BLaER1 treated with 17β-estradiol and CSF1 and Interleukin-3, amounts not matched to agents 10 nM and 100 nM (cell line): ENCODE measurements around the gene ANKRD11.

Experiments
- H3K27ac ChIP-seq, 11 experiments: shearing (Covaris generic); formaldehyde crosslinking; 2 replicates each; pipeline ENCODE4 v1.8.1; 2022
- H3K27me3 ChIP-seq, 11 experiments: shearing (Covaris generic); formaldehyde crosslinking; 2 replicates each; pipeline ENCODE4 v1.8.1; 2022
- H3K36me3 ChIP-seq, 11 experiments: shearing (Covaris generic); formaldehyde crosslinking; 2 replicates each; pipeline ENCODE4 v1.8.1; 2022
- H3K4me1 ChIP-seq, 10 experiments: shearing (Covaris generic); formaldehyde crosslinking; 2 replicates each; pipeline ENCODE4 v1.8.1; 2022
- H3K4me2 ChIP-seq, 11 experiments: shearing (Covaris generic); formaldehyde crosslinking; 2 replicates each; pipeline ENCODE4 v1.8.1; 2022
- H3K4me3 ChIP-seq, 10 experiments: shearing (Covaris generic); formaldehyde crosslinking; 2 replicates each; pipeline ENCODE4 v1.8.1; 2022
- H3K9ac ChIP-seq, 11 experiments: shearing (Covaris generic); formaldehyde crosslinking; 2 replicates each; pipeline ENCODE4 v1.8.1; 2022
- H3K9me3 ChIP-seq, 11 experiments: shearing (Covaris generic); formaldehyde crosslinking; replicated peaks in 1 of 11; 2 replicates each; pipeline ENCODE4 v1.8.1; 2022
- H4K20me1 ChIP-seq, 11 experiments: shearing (Covaris generic); formaldehyde crosslinking; 2 replicates each; pipeline ENCODE4 v1.8.1; 2022
- Cebpa-rat ChIP-seq, 11 experiments: shearing (Covaris generic); IDR thresholded peaks; 2 replicates each; pipeline ENCODE4 v1.8.1; 2022

Gene ANKRD11

GRCh38 chr16:89287777-89288576, 202.4 kb downstream of the ANKRD11 start:
- H3K27ac ChIP-seq, result no peak overlapping the region
- H3K9ac ChIP-seq, result 0 out of 22 replicates have a peak overlapping the region, but pooled peaks of 1 of the 11 experiments have one; percentile 2
- peaks cover 67 to 100% (median 94%) of the 10 kb centered on the region in 11 experiments for H4K20me1 ChIP-seq
- H3K27me3 ChIP-seq, result no peaks in the 10 kb centered on the region
- no peak overlapping the region for H3K4me2 ChIP-seq
- no peaks in the 10 kb centered on the region for H3K9me3 ChIP-seq
- peaks cover 73 to 97% (median 88%) of the 10 kb centered on the region in 11 experiments for H3K36me3 ChIP-seq
- no peak overlapping the region for H3K4me3 ChIP-seq
- H3K4me1 ChIP-seq, result peaks cover 5 to 43% (median 35%) of the 10 kb centered on the region in 10 experiments; a peak in 19 of 20 replicates
- TF ChIP-seq Cebpa-rat (IDR thresholded peaks at IDR 0.05), result no peak

DNA sequence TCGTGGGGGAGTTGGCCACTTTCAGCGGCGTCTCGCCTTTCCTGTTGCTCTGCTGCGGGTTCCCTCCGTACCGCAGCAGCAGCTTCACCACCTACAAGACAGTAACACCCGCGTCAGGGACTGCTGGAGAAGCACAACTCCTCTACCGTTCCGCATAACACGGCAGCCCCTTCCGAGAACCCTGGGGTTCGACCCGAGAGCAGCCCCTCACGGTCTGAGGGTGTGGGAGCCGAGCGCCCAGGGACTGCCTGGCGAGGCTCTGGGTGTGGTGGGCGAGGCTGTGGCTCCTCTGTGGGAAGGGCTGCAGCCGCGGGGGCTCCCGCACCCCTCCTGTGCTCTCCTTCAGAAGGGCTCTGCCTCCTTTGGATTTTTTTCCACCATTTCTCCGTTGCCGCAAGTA, 204.3 kb downstream of the ANKRD11 start:
- Histone ChIP-seq H3K27me3 (no peaks in the 10 kb centered on the region), H3K27ac (no peak overlapping the region), H3K4me3 (no peak overlapping the region), H3K4me2 (no peak overlapping the region), H4K20me1 (peaks cover 56 to 100% (median 94%) of the 10 kb centered on the region in 11 experiments; a peak in 21 of 22 replicates), H3K4me1 (peaks cover 5 to 25% (median 19%) of the 10 kb centered on the region in 10 experiments; a peak in 18 of 20 replicates), H3K36me3 (peaks cover 87 to 97% (median 90%) of the 10 kb centered on the region in 11 experiments), H3K9me3 (no peaks in the 10 kb centered on the region), H3K9ac (no peak overlapping the region; a peak in 1 of 22 replicates)
- TF ChIP-seq Cebpa-rat (IDR thresholded peaks at IDR 0.05), result no peak

GRCh38 chr16:89285381-89285780, 205.0 kb downstream of the ANKRD11 start:
- Histone ChIP-seq H3K9ac (no peak overlapping the region), H3K27ac (no peak overlapping the region), H3K36me3 (peaks cover 87 to 97% (median 90%) of the 10 kb centered on the region in 11 experiments), H3K9me3 (no peaks in the 10 kb centered on the region), H4K20me1 (peaks cover 55 to 100% (median 94%) of the 10 kb centered on the region in 11 experiments; a peak in 21 of 22 replicates), H3K27me3 (no peaks in the 10 kb centered on the region), H3K4me1 (peaks cover 7 to 25% (median 18%) of the 10 kb centered on the region in 10 experiments; a peak in 19 of 20 replicates), H3K4me2 (no peak overlapping the region), H3K4me3 (no peak overlapping the region)
- TF ChIP-seq Cebpa-rat (IDR thresholded peaks at IDR 0.05), result no peak

- Histone ChIP-seq H3K9ac (0 out of 22 replicates have a peak overlapping the region, but pooled peaks of 1 of the 11 experiments have one; percentile 22), H4K20me1 (peaks cover 51 to 98% (median 91%) of the 10 kb centered on the region in 11 experiments), H3K27me3 (no peaks in the 10 kb centered on the region), H3K4me2 (no peak overlapping the region), H3K9me3 (no peaks in the 10 kb centered on the region), H3K4me1 (peaks cover 16 to 28% (median 24%) of the 10 kb centered on the region in 10 experiments), H3K36me3 (peaks cover 93 to 97% (median 95%) of the 10 kb centered on the region in 11 experiments), H3K4me3 (no peak overlapping the region), H3K27ac (no peak overlapping the region)
- no peak for TF ChIP-seq Cebpa-rat (IDR thresholded peaks at IDR 0.05)
These were observed 206.9 kb downstream of the ANKRD11 start for GRCh38 chr16:89283449-89283848.

- no peak for TF ChIP-seq Cebpa-rat (IDR thresholded peaks at IDR 0.05)
- H3K4me2 ChIP-seq, result no peak overlapping the region
- H3K4me3 ChIP-seq, result no peak overlapping the region
- no peaks in the 10 kb centered on the region for H3K27me3 ChIP-seq
- peaks cover 86 to 96% (median 90%) of the 10 kb centered on the region in 11 experiments for H3K36me3 ChIP-seq
- peaks cover 51 to 98% (median 91%) of the 10 kb centered on the region in 11 experiments for H4K20me1 ChIP-seq
- H3K9me3 ChIP-seq, result no peaks in the 10 kb centered on the region
- H3K4me1 ChIP-seq, result peaks cover 25 to 37% (median 33%) of the 10 kb centered on the region in 10 experiments
- no peak overlapping the region for H3K27ac ChIP-seq
- H3K9ac ChIP-seq, result 0 out of 22 replicates have a peak overlapping the region, but pooled peaks of 2 of the 11 experiments have one; percentile 4 to 18
These were observed 207.8 kb downstream of the ANKRD11 start for GRCh38 chr16:89282523-89282922.

- Histone ChIP-seq H3K4me1 (peaks cover 32 to 44% (median 40%) of the 10 kb centered on the region in 10 experiments), H3K27me3 (no peaks in the 10 kb centered on the region), H3K9ac (no peak overlapping the region), H3K9me3 (no peaks in the 10 kb centered on the region), H3K27ac (no peak overlapping the region), H3K4me2 (no peak overlapping the region), H4K20me1 (peaks cover 53 to 98% (median 91%) of the 10 kb centered on the region in 11 experiments), H3K36me3 (peaks cover 80 to 95% (median 84%) of the 10 kb centered on the region in 11 experiments), H3K4me3 (no peak overlapping the region)
- no peak for TF ChIP-seq Cebpa-rat (IDR thresholded peaks at IDR 0.05)
These were observed 208.5 kb downstream of the ANKRD11 start for GRCh38 chr16:89281829-89282228.

DNA sequence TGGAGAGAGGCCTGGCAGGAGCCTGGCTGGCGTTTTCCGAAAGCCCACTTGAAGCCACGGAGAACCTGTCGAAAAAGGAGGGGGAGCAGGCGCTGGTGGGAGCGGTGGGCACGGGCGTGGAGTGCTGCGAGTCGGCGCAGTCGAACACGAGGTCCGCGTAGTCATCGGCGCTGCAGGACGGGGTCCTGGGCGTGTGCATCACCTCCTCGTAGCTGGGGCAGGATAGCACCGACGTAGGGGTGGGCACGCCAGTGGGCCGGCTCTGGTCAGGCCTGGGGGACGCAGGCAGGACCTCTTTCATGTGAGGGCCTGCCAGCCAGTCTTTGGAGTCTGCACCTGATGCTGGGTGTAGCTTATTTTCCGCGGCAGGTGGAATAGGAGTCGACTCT, 209.2 kb downstream of the ANKRD11 start:
- TF ChIP-seq Cebpa-rat (IDR thresholded peaks at IDR 0.05), result no peak
- Histone ChIP-seq H3K4me3 (no peak overlapping the region), H3K9me3 (no peaks in the 10 kb centered on the region), H3K27me3 (no peaks in the 10 kb centered on the region), H4K20me1 (peaks cover 56 to 98% (median 91%) of the 10 kb centered on the region in 11 experiments), H3K4me2 (peak overlapping the region in 1 of 11 experiments; percentile 74; a peak in 1 of 22 replicates), H3K36me3 (peaks cover 77 to 95% (median 82%) of the 10 kb centered on the region in 11 experiments), H3K4me1 (peaks cover 38 to 50% (median 46%) of the 10 kb centered on the region in 10 experiments), H3K9ac (no peak overlapping the region; a peak in 1 of 22 replicates), H3K27ac (no peak overlapping the region)

- peaks cover 43 to 55% (median 51%) of the 10 kb centered on the region in 10 experiments for H3K4me1 ChIP-seq
- H3K4me3 ChIP-seq, result 0 out of 20 replicates have a peak overlapping the region, but pooled peaks of 1 of the 10 experiments have one; percentile 34
- peaks cover 59 to 98% (median 91%) of the 10 kb centered on the region in 11 experiments for H4K20me1 ChIP-seq
- H3K9me3 ChIP-seq, result no peaks in the 10 kb centered on the region
- TF ChIP-seq Cebpa-rat (IDR thresholded peaks at IDR 0.05), result no peak
- H3K4me2 ChIP-seq, result peak overlapping the region in 10 of 11 experiments; percentile 65 to 76 (median 72); a peak in 20 of 22 replicates
- peaks cover 77 to 95% (median 80%) of the 10 kb centered on the region in 11 experiments for H3K36me3 ChIP-seq
- H3K27ac ChIP-seq, result peak overlapping the region in 4 of 11 experiments; percentile 29 to 58 (median 55); a peak in 4 of 22 replicates
- H3K27me3 ChIP-seq, result no peaks in the 10 kb centered on the region
- peak overlapping the region in 6 of 11 experiments; percentile 44 to 65 (median 52); a peak in 6 of 22 replicates for H3K9ac ChIP-seq
These were observed 209.7 kb downstream of the ANKRD11 start for GRCh38 chr16:89280546-89281188.
